ENCODE measurements around the gene FBXO44.

Gene FBXO44

DNA sequence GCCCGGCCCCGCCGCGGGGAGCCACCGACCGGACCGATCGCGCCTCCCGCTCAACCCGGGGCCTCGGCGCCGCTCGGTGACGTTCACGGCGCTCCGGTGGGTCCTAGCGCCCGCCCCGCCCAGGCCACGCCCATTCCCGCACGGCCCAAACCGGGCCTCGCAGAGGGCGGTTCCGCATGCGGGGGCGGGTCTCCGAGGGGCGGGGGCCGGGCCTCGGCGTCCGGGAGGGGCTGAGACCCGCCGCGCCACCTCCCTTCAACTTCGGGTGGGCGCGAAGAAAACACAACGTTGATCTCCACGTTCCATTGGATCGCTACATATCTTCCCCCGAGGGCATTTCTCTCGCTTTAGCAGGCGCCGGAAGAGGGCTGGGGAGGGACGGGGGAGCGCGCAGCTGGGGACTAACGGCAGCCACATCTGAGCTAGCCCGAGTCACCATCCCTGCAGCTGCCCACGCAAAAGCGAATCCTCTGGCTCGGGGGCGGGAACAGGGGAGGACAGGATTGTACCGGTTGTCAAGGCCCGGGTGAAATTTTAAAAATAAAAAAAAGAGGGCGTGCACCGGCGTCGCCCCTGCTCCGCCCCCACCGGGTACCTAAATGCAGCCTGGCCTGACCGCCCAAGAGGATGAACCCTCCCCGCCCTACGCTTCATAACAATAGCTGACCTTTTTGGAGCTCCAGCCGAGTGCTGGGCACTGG is 26.5 kb downstream of the FBXO44 start, which contains the start of gene MAD2L2:
TSS of gene MAD2L2 (minus strand) at position 78 of the 701 bp plus-strand sequence. CDS start 547 bp downstream, outside the sequence.
- peak; percentile 83 for TF ChIP-seq CREB1 (IDR thresholded peaks at IDR 0.05; ENCODE audit: low read depth)
- TF ChIP-seq TAF1 (IDR thresholded peaks at IDR 0.05; ENCODE audit: low read depth), result no peak; the same call in 1 of the 2 replicates
- no peak for TF ChIP-seq YY1 (IDR thresholded peaks at IDR 0.05; ENCODE audit: low read depth)
- TF ChIP-seq, protein P1, sequence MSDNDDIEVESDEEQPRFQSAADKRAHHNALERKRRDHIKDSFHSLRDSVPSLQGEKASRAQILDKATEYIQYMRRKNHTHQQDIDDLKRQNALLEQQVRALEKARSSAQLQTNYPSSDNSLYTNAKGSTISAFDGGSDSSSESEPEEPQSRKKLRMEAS (IDR thresholded peaks at IDR 0.05), result peak; percentile 30; the same call in 1 of the 2 replicates
- no peak for TF ChIP-seq NFIC (IDR thresholded peaks at IDR 0.05)
- TF ChIP-seq CEBPB (IDR thresholded peaks at IDR 0.05), result no peak
- TF ChIP-seq REST (IDR thresholded peaks at IDR 0.05; ENCODE audit: low read depth), result no peak
- no peak for TF ChIP-seq RAD21 (IDR thresholded peaks at IDR 0.05; ENCODE audit: low read depth)
- TF ChIP-seq FOXM1 (IDR thresholded peaks at IDR 0.05; ENCODE audit: borderline replicate concordance, low read depth), result no peak
- TF ChIP-seq ZBTB7A (IDR thresholded peaks at IDR 0.05; ENCODE audit: low read depth), result no peak; the same call in 1 of the 2 replicates
- peak; percentile 73 for TF ChIP-seq EGR1 (IDR thresholded peaks at IDR 0.05)
- TF ChIP-seq TEAD4 (IDR thresholded peaks at IDR 0.05), result no peak
- TF ChIP-seq TCF12 (IDR thresholded peaks at IDR 0.05; ENCODE audit: low read depth), result no peak
- no peak for TF ChIP-seq EP300 (IDR thresholded peaks at IDR 0.05; ENCODE audit: borderline replicate concordance)
- TF ChIP-seq, protein P2, sequence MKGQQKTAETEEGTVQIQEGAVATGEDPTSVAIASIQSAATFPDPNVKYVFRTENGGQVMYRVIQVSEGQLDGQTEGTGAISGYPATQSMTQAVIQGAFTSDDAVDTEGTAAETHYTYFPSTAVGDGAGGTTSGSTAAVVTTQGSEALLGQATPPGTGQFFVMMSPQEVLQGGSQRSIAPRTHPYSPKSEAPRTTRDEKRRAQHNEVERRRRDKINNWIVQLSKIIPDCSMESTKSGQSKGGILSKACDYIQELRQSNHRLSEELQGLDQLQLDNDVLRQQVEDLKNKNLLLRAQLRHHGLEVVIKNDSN (IDR thresholded peaks at IDR 0.05), result no peak

GRCh38 chr1:11682287-11682771 is 27.7 kb downstream of the FBXO44 start:
- TF ChIP-seq YY1 (IDR thresholded peaks at IDR 0.05; ENCODE audit: low read depth) (no peak), TEAD4 (IDR thresholded peaks at IDR 0.05) (no peak), CREB1 (IDR thresholded peaks at IDR 0.05; ENCODE audit: low read depth) (no peak), CEBPB (IDR thresholded peaks at IDR 0.05) (no peak)
- TF ChIP-seq, protein P2 (IDR thresholded peaks at IDR 0.05), result no peak

- TF ChIP-seq, protein P2 (IDR thresholded peaks at IDR 0.05), result no peak
- TF ChIP-seq, protein P1 (IDR thresholded peaks at IDR 0.05), result no peak
- no peak for TF ChIP-seq TAF1 (IDR thresholded peaks at IDR 0.05; ENCODE audit: low read depth)
- TF ChIP-seq CREB1 (IDR thresholded peaks at IDR 0.05; ENCODE audit: low read depth), result no peak
- no peak for TF ChIP-seq YY1 (IDR thresholded peaks at IDR 0.05; ENCODE audit: low read depth)
- TF ChIP-seq REST (IDR thresholded peaks at IDR 0.05; ENCODE audit: low read depth), result no peak
- TF ChIP-seq FOXM1 (IDR thresholded peaks at IDR 0.05; ENCODE audit: borderline replicate concordance, low read depth), result no peak
- no peak for TF ChIP-seq RAD21 (IDR thresholded peaks at IDR 0.05; ENCODE audit: low read depth)
- no peak for TF ChIP-seq ZBTB7A (IDR thresholded peaks at IDR 0.05; ENCODE audit: low read depth)
- TF ChIP-seq EGR1 (IDR thresholded peaks at IDR 0.05), result no peak
- no peak for TF ChIP-seq NFIC (IDR thresholded peaks at IDR 0.05)
Measured at GRCh38 chr1:11682799-11683198, 28.1 kb downstream of the FBXO44 start.

- TF ChIP-seq, protein P2 (IDR thresholded peaks at IDR 0.05), result no peak
- TF ChIP-seq TEAD4 (IDR thresholded peaks at IDR 0.05) (no peak), CEBPB (IDR thresholded peaks at IDR 0.05) (no peak), EP300 (IDR thresholded peaks at IDR 0.05; ENCODE audit: borderline replicate concordance) (no peak), RAD21 (IDR thresholded peaks at IDR 0.05; ENCODE audit: low read depth) (no peak), CREB1 (IDR thresholded peaks at IDR 0.05; ENCODE audit: low read depth) (no peak), REST (IDR thresholded peaks at IDR 0.05; ENCODE audit: low read depth) (no peak), FOXM1 (IDR thresholded peaks at IDR 0.05; ENCODE audit: borderline replicate concordance, low read depth) (no peak), EGR1 (IDR thresholded peaks at IDR 0.05) (no peak), YY1 (IDR thresholded peaks at IDR 0.05; ENCODE audit: low read depth) (no peak), ZBTB7A (IDR thresholded peaks at IDR 0.05; ENCODE audit: low read depth) (no peak), NFIC (IDR thresholded peaks at IDR 0.05) (no peak)
- TF ChIP-seq, protein P1 (IDR thresholded peaks at IDR 0.05), result no peak
Measured at GRCh38 chr1:11684070-11684469, 29.4 kb downstream of the FBXO44 start.
